Smooth muscle cell (in vitro differentiated cells): ENCODE results near the gene GOLGB1. TPM values are rescaled to one million over a fixed set of nuclear protein-coding genes. Genes with fewer than 3 reads are reported as not detected.

Experiments used
- DNase-seq: peaks from one replicate; lab custom pipeline; 2025; ENCODE audit not compliant: unreplicated experiment; lab: John Stamatoyannopoulos, UW
- H2AFZ ChIP-seq: fragments of 200-600 bp; sonication (generic); 2 replicates; pipeline ENCODE4 v1.6.0; 2016; ENCODE audit warnings: antibody characterized with exemption, low read depth, mild to moderate bottlenecking
- H3F3A ChIP-seq: fragments of 200-600 bp; sonication (generic); 2 replicates; pipeline ENCODE4 v1.6.0; 2017; ENCODE audit warnings: antibody characterized with exemption, low read depth
- H3K27ac ChIP-seq: fragments of 200-600 bp; sonication (generic); 2 replicates; pipeline ENCODE4 v1.5.1; 2016; ENCODE audit warnings: low read depth, mild to moderate bottlenecking
- H3K27me3 ChIP-seq: fragments of 200-600 bp; sonication (generic); 2 replicates; pipeline ENCODE4 v1.6.1; 2016; ENCODE audit warnings: low read depth, mild to moderate bottlenecking
- H3K36me3 ChIP-seq: fragments of 200-600 bp; sonication (generic); 2 replicates; pipeline ENCODE4 v1.5.1; 2016; ENCODE audit warnings: low read depth
- H3K4me1 ChIP-seq: fragments of 200-600 bp; sonication (generic); 2 replicates; pipeline ENCODE4 v1.5.1; 2016; ENCODE audit warnings: low read depth
- H3K4me2 ChIP-seq: fragments of 200-600 bp; sonication (generic); 2 replicates; pipeline ENCODE4 v1.6.0; 2016; ENCODE audit warnings: mild to moderate bottlenecking
- H3K4me3 ChIP-seq: fragments of 200-600 bp; sonication (generic); 2 replicates; pipeline ENCODE4 v1.5.1; 2016; ENCODE audit warnings: mild to moderate bottlenecking
- H3K79me2 ChIP-seq: fragments of 200-600 bp; sonication (generic); 2 replicates; pipeline ENCODE4 v1.6.0; 2016; ENCODE audit warnings: low read depth, mild to moderate bottlenecking
- H3K9ac ChIP-seq: fragments of 200-600 bp; sonication (generic); 2 replicates; pipeline ENCODE4 v1.6.0; 2016; ENCODE audit warnings: low read depth
- H3K9me3 ChIP-seq: fragments of 200-600 bp; sonication (generic); replicated peaks from 2 replicates; pipeline ENCODE4 v1.5.1; 2016; ENCODE audit warnings: low read depth
- H4K20me1 ChIP-seq: fragments of 200-600 bp; sonication (generic); 2 replicates; pipeline ENCODE4 v1.6.0; 2016; ENCODE audit warnings: low read depth
- WGBS: methylation state at CpG from one replicate; pipeline ENCODE4 v1.1.7; 2016; ENCODE audit warnings: low lambda C conversion rate; 5-methylcytosine and 5-hydroxymethylcytosine counted together
- polyA plus RNA-seq: library from polyadenylated mRNA; unstranded; fragments of >200 nt; fragmentation: Nextera tagmentation; extraction: Ambion mirVana; gene quantifications from 2 replicates; pipeline ENCODE4 v1.2.1, GENCODE V29; 2016
- total RNA-seq: library from RNA; depleted of rRNA; stranded (reverse); fragments of >200 nt; gene quantifications from 2 replicates; pipeline ENCODE4 v1.2.3, GENCODE V29; 2014
- TF ChIP-seq, protein P1 (sequence below): fragments of 200-600 bp; sonication (generic); IDR thresholded peaks from 2 replicates; pipeline ENCODE4 v1.5.1; 2017; ENCODE audit warnings: borderline replicate concordance, mild to moderate bottlenecking, antibody characterized with exemption; ENCODE audit not compliant: insufficient read depth, poor library complexity, severe bottlenecking

Gene GOLGB1
- total and polyA plus RNA-seq, 2 experiments from 2014 or later, result 41.9 to 68.5 TPM

DNA sequence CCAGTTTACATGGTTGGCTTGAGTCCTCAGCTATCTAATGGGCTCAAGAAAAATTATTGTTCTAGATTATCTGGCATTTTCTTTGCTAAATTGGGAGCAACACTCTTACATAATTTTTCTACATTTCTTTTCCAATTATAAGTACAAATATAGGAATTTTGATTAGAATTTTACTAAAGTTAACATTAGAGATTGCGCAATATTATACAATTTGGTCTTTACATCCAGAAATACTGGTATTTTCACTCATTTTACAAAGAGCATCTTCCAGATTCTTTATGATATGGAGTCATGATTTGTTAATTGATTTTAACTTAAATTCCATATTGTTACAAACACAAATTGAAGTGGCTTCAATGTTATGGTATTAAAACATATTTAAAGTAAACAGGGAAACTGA, 19.7 kb upstream of the GOLGB1 start:
- H4K20me1 ChIP-seq, result no peaks in the 10 kb centered on the region
- H3K27ac ChIP-seq, result no peak overlapping the region
- WGBS, result 100% methylated on average over 1 of the region's 1 CpG
- no peak overlapping the region for H3K4me3 ChIP-seq
- H2AFZ ChIP-seq, result no peak overlapping the region
- H3K4me2 ChIP-seq, result no peak overlapping the region
- H3K27me3 ChIP-seq, result no peaks in the 10 kb centered on the region
- H3K36me3 ChIP-seq, result peaks cover 18% of the 10 kb centered on the region
- no peak overlapping the region for H3K9ac ChIP-seq
- no peaks in the 10 kb centered on the region for H3F3A ChIP-seq
- TF ChIP-seq, protein P1, sequence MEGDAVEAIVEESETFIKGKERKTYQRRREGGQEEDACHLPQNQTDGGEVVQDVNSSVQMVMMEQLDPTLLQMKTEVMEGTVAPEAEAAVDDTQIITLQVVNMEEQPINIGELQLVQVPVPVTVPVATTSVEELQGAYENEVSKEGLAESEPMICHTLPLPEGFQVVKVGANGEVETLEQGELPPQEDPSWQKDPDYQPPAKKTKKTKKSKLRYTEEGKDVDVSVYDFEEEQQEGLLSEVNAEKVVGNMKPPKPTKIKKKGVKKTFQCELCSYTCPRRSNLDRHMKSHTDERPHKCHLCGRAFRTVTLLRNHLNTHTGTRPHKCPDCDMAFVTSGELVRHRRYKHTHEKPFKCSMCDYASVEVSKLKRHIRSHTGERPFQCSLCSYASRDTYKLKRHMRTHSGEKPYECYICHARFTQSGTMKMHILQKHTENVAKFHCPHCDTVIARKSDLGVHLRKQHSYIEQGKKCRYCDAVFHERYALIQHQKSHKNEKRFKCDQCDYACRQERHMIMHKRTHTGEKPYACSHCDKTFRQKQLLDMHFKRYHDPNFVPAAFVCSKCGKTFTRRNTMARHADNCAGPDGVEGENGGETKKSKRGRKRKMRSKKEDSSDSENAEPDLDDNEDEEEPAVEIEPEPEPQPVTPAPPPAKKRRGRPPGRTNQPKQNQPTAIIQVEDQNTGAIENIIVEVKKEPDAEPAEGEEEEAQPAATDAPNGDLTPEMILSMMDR, result no peak
- no peaks in the 10 kb centered on the region for H3K9me3 ChIP-seq
- DNase-seq, result no peak
- H3K4me1 ChIP-seq, result no peaks in the 10 kb centered on the region
- no peaks in the 10 kb centered on the region for H3K79me2 ChIP-seq

DNA sequence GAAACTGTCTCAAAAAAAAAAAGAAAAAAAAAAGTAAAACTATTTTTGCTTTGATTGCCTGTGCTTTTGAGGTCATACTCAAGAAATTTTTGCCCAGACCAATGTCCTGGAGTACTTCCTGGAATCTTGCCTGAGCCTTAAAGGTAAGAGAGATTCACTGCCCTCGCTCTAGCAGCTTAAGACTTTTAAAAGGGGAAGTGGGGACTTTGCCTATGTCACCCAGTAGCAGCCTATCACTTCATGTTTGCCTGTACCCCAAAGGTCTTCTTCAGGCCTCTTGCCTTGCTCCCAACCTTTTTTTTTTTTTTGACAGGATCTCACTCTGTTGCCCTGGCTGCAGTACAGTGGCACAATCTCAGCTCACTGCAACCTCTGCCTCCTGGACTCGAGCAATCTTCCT, 18.9 kb upstream of the GOLGB1 start:
- H3K9me3 ChIP-seq, result no peaks in the 10 kb centered on the region
- H3F3A ChIP-seq, result no peaks in the 10 kb centered on the region
- no peaks in the 10 kb centered on the region for H3K27me3 ChIP-seq
- no peak overlapping the region for H3K4me3 ChIP-seq
- H3K36me3 ChIP-seq, result peaks cover 18% of the 10 kb centered on the region
- H3K4me1 ChIP-seq, result no peaks in the 10 kb centered on the region
- TF ChIP-seq, protein P1, result no peak
- no peak for DNase-seq
- no peak overlapping the region for H3K27ac ChIP-seq
- no peaks in the 10 kb centered on the region for H3K79me2 ChIP-seq
- no peak overlapping the region for H3K4me2 ChIP-seq
- no peak overlapping the region for H3K9ac ChIP-seq
- 75% methylated on average over 2 of the region's 2 CpGs for WGBS
- H2AFZ ChIP-seq, result no peak overlapping the region
- no peaks in the 10 kb centered on the region for H4K20me1 ChIP-seq

DNA sequence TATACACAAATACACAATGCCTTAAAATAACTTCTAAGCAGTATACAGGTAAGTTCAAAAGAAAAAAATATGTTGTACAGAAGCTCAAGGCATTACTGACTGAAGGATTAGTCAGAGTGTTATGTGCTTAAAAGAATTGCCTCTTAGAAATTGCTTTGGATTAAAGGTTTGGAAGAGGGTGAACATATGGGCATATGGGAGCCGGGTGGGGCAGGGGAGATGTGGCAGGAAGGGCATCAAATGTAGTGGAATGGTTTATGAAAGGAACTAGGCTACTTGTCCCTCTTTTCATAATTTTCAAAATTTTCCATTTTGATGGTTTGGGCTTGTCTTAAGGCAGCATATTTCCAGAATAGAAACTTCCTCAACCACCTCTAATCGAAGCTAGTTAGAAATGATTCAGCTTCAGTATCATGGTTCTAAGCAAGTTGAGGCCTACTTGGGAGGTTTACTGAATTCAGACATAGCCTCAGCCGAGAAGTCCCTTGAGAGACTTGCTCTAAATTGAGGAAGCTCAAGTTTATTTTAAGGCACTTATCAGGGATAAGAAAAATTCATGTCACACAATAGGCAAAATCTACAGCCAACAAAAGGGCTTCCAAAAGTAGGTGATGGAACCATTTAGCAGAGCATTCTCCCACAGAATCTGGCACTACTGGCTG, 10.1 kb upstream of the GOLGB1 start:
- no peaks in the 10 kb centered on the region for H4K20me1 ChIP-seq
- H2AFZ ChIP-seq, result no peak overlapping the region
- TF ChIP-seq, protein P1, result no peak
- no peak overlapping the region for H3K4me3 ChIP-seq
- no peaks in the 10 kb centered on the region for H3K79me2 ChIP-seq
- no peaks in the 10 kb centered on the region for H3F3A ChIP-seq
- no peak overlapping the region for H3K4me2 ChIP-seq
- H3K27ac ChIP-seq, result no peak overlapping the region
- H3K27me3 ChIP-seq, result peaks cover 4% of the 10 kb centered on the region
- no peaks in the 10 kb centered on the region for H3K4me1 ChIP-seq
- no peaks in the 10 kb centered on the region for H3K9me3 ChIP-seq
- H3K9ac ChIP-seq, result no peak overlapping the region
- no peaks in the 10 kb centered on the region for H3K36me3 ChIP-seq
- DNase-seq, result no peak
- 82% methylated on average over 3 of the region's 3 CpGs for WGBS
